ENCODE data around the gene MUS81. TPM values are rescaled to one million over a fixed set of nuclear protein-coding genes. Genes with fewer than 3 reads are reported as not detected.

The MUS81 gene
- total and polyA plus RNA-seq, 2 of the 13 experiments (the other 11 are each of a cell fraction or from before 2014, with no cell fraction given), result 25.6 to 30.2 TPM

DNA sequence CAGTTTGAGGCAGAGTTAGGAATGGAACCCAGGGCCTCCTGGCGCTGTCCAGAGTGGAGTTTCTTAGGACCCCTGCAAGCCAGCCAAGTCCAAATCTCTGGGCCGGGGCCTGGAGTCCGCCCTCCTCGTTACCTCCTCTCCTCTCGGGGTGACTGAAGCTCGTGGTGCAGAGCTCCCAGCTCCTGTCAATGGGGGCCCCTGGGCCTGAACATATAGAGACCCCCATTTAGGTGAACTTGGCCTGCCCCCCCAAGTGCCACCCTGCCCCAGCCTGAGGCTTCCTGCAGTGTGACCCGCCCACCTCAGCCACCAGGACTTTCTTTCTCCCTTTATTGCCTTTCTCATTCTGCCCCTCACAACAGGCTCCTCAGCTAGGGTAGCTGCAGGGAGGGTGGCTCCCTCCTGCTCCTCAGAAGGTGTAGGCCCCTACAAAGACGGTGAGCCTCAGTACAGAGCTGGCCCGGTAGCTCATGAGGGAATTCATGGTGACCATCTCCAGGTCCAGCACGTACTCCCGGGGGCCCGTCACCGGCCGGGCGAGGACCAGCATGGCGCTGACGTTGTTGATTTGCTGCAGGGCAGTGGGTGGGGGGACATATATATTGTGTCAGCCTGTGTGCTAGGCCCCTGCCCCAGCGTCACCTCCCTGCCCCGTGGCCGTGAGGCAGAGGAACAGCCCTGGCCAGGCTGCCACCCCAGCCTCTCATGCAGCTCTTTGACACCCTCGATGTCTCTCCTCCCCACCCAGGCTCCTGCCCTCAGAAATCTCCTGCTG, 6.5 kb downstream of the MUS81 start:
- FAIRE-seq, result no peak
- no peak overlapping the region for H3K27ac ChIP-seq (ENCODE audit: extremely low read length, insufficient read depth, low read length)
- H3K4me2 ChIP-seq (ENCODE audit: low read depth, low read length), result no peak overlapping the region
- 95% methylated on average over 15 of the region's 21 CpGs for WGBS (ENCODE audit: low lambda C conversion rate)
- no peaks in the 10 kb centered on the region for H3K27me3 ChIP-seq (ENCODE audit: control insufficient read depth in 1 of 2, insufficient read depth in 2 of 2, low read length in 2 of 2)
- BruUV-seq (replicated peaks), result no TSS peak
- in situ Hi-C loops (cut with HindIII; ENCODE audit: extremely low pct_ligation_motif_present, low pct_unique_long_range_greater_than_20kb), result no loop called here
- no peaks in the 10 kb centered on the region for H4K20me1 ChIP-seq (ENCODE audit: insufficient read depth, low read length)
- H2AFZ ChIP-seq (ENCODE audit: low read length), result no peak overlapping the region
- peaks cover 27% of the 10 kb centered on the region for H3K4me1 ChIP-seq (ENCODE audit: insufficient read depth, low read length)
- intact Hi-C loops (cut with micrococcal nuclease; ENCODE audit: unreplicated experiment), result no loop called here
- peaks cover 2% of the 10 kb centered on the region for H3K79me2 ChIP-seq (ENCODE audit: insufficient read depth, low read length)
- no peak overlapping the region for H3K4me3 ChIP-seq (replicated peaks in 1 of 3; ENCODE audit: insufficient read depth in 1 of 3, low read depth in 2 of 3, low read length in 3 of 3)
- H3K9me3 ChIP-seq (ENCODE audit: low read length), result no peaks in the 10 kb centered on the region
- DNase-seq (ENCODE audit: low spot score), result no peak
- H3K9ac ChIP-seq (ENCODE audit: insufficient read depth, low read depth, low read length), result no peak overlapping the region
- H3K36me3 ChIP-seq (replicated peaks in 1 of 2; ENCODE audit: control insufficient read depth in 1 of 2, insufficient read depth in 2 of 2, low read length in 2 of 2), result peaks cover 14 to 51% of the 10 kb centered on the region in 2 experiments; a peak in 4 of 5 replicates
- TF ChIP-seq AGO2 (optimal IDR thresholded peaks at IDR 0.05; ENCODE audit: low read depth, low read length), result peak; percentile 73
- TF ChIP-seq ZNF891 (CRISPR knock-in tag; IDR thresholded peaks at IDR 0.05), result no peak
- peak; percentile 57; the same call in 1 of the 2 replicates for TF ChIP-seq RBFOX2 (IDR thresholded peaks at IDR 0.05; ENCODE audit: low read depth, low read length)
- ChIA-PET POLR2A (interaction anchor here (1.2 to 8.9 kb wide), 2 partner anchors 7 to 24 kb away, joined by 3 to 81 read pairs; partner anchors contain the start of genes CCDC85B, CFL1 and MUS81), CTCF (ENCODE audit: low intra/inter-chr PET ratio, low total read pairs) (no interaction called here)
- no peak for ATAC-seq

DNA sequence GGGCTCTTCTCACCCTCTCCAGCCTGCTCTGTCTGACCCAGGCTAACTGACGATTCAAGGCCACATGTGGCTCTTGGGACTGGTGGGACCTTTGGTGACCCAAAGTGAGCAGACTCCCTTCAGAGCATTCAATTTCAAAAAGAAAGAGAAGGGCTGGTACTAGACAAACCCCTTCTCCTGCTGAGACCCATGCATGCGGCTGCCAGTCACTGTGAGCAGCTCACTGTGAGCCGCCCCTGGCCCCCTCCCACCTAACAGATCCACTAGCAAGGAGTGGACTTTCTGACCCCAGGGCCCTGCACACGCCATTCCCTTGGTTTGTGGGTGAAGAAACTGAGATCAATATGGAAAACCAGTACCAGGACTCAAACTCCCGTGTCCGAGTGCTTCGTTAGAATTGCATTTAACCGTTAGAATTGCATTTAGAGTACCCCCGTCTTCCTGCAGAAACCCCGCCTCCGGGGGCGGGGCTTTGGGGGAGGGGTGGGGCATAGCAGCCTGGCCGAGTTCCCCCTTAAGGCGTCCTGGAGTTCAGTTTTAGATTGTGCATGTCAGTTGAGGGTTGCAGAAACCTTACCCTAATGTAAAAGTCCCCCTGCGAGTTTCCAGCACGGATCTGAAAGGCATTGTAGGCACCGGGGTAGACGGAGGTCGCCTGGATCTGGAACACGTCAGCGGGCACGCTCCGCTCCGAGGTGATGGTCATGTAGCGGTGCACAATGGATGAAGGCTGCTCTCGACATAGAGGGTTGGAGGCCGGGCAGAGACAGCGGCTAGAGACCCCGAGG, 7.2 kb downstream of the MUS81 start:
- no peak for FAIRE-seq
- Histone ChIP-seq H3K27ac (ENCODE audit: extremely low read length, insufficient read depth, low read length) (no peak overlapping the region), H3K27me3 (ENCODE audit: control insufficient read depth in 1 of 2, insufficient read depth in 2 of 2, low read length in 2 of 2) (no peaks in the 10 kb centered on the region), H3K79me2 (ENCODE audit: insufficient read depth, low read length) (no peaks in the 10 kb centered on the region), H3K9ac (ENCODE audit: insufficient read depth, low read depth, low read length) (no peak overlapping the region), H4K20me1 (ENCODE audit: insufficient read depth, low read length) (no peaks in the 10 kb centered on the region), H3K4me3 (replicated peaks in 1 of 3; ENCODE audit: insufficient read depth in 1 of 3, low read depth in 2 of 3, low read length in 3 of 3) (no peak overlapping the region), H3K4me2 (ENCODE audit: low read depth, low read length) (no peak overlapping the region), H3K9me3 (ENCODE audit: low read length) (no peaks in the 10 kb centered on the region), H3K4me1 (ENCODE audit: insufficient read depth, low read length) (peaks cover 24% of the 10 kb centered on the region), H3K36me3 (replicated peaks in 1 of 2; ENCODE audit: control insufficient read depth in 1 of 2, insufficient read depth in 2 of 2, low read length in 2 of 2) (peaks cover 14 to 45% of the 10 kb centered on the region in 2 experiments; a peak in 4 of 5 replicates), H2AFZ (ENCODE audit: low read length) (no peak overlapping the region)
- in situ Hi-C loops (cut with HindIII; ENCODE audit: extremely low pct_ligation_motif_present, low pct_unique_long_range_greater_than_20kb) (no loop called here), intact Hi-C loops (cut with micrococcal nuclease; ENCODE audit: unreplicated experiment) (no loop called here)
- POLR2A ChIA-PET, result interaction anchor here (8.9 kb wide), 1 partner anchor 8 kb away, joined by 81 read pairs; the partner anchor contains the start of genes CFL1 and MUS81
- no TSS peak for BruUV-seq (replicated peaks)
- no peak for ATAC-seq
- 89% methylated on average over 29 of the region's 29 CpGs for WGBS (ENCODE audit: low lambda C conversion rate)
- TF ChIP-seq RBFOX2 (IDR thresholded peaks at IDR 0.05; ENCODE audit: low read depth, low read length), result peak; percentile 15
- 0 out of 2 replicates have a peak, but pooled peaks have one; percentile 1 for TF ChIP-seq POLR2AphosphoS5 (IDR thresholded peaks at IDR 0.05; ENCODE audit: low read depth, low read length)
- TF ChIP-seq, protein P1, sequence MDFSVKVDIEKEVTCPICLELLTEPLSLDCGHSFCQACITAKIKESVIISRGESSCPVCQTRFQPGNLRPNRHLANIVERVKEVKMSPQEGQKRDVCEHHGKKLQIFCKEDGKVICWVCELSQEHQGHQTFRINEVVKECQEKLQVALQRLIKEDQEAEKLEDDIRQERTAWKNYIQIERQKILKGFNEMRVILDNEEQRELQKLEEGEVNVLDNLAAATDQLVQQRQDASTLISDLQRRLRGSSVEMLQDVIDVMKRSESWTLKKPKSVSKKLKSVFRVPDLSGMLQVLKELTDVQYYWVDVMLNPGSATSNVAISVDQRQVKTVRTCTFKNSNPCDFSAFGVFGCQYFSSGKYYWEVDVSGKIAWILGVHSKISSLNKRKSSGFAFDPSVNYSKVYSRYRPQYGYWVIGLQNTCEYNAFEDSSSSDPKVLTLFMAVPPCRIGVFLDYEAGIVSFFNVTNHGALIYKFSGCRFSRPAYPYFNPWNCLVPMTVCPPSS (IDR thresholded peaks at IDR 0.05), result no peak
- DNase-seq (ENCODE audit: low spot score), result no peak
- CTCF ChIA-PET (ENCODE audit: low intra/inter-chr PET ratio, low total read pairs), result no interaction called here

Measured in HepG2 (cell line).